ENCODE data around the gene TOGARAM2.

TOGARAM2 gene

DNA sequence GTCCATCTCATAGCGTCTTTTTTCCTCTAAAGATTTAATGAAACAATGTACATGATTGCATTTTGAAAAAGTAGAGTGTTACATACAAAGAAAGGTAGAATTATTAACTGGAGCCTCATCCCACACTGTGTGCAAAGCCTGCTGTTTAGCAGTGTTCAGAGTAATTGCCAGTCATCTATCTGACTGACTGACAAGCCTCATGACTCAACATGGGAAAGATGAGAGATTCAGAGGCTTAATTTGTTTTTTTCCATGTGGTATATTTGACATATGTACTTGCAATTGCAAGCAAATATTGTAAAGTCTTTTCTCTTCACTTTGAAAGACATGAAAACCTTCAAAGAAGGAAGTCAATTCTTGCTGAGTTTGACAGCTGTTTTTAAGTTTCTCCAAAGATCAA lies 78.5 kb downstream of the TOGARAM2 start:
- Mint-ChIP-seq H3K27ac (no peak overlapping the region), H3K4me1 (ENCODE audit: low read depth) (peaks cover 25% of the 10 kb centered on the region), H3K36me3 (ENCODE audit: low read depth) (no peaks in the 10 kb centered on the region), H3K27me3 (no peaks in the 10 kb centered on the region), H3K9me3 (no peaks in the 10 kb centered on the region), H3K4me3 (no peak overlapping the region)

- H3K9me3 Mint-ChIP-seq, result no peaks in the 10 kb centered on the region
Observed at GRCh38 chr2:29060441-29060840, 79.3 kb downstream of the TOGARAM2 start.

DNA sequence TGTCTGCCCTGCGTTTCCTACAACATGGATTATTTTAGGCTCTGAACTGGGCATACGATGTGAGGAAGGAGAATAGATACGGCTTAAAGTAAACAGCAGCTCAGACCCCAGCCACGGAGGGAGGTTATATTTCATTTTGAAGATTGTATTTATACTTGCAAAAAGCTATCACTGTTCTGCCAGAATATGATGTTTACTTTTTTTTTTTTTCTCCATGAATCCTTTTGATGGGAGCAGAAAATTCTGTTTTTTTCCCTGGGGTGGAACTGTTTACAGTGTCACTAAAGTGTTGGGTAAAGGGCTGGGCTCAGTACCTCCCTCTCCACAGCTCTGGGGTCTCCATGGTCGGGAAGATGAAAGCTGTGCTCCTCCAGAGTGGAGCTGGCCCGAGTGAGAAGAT lies 80.1 kb downstream of the TOGARAM2 start:
- no peak overlapping the region for H3K27ac Mint-ChIP-seq
- no peaks in the 10 kb centered on the region for H3K9me3 Mint-ChIP-seq
- no peak overlapping the region for H3K4me3 Mint-ChIP-seq
- peaks cover 25% of the 10 kb centered on the region for H3K4me1 Mint-ChIP-seq (ENCODE audit: low read depth)
- H3K36me3 Mint-ChIP-seq (ENCODE audit: low read depth), result no peaks in the 10 kb centered on the region
- H3K27me3 Mint-ChIP-seq, result no peaks in the 10 kb centered on the region

More at GRCh38 chr2:29060441-29060840, 79.3 kb downstream of the TOGARAM2 start:
- H3K27me3 Mint-ChIP-seq, result no peaks in the 10 kb centered on the region
- no peak overlapping the region for H3K4me3 Mint-ChIP-seq
- H3K36me3 Mint-ChIP-seq (ENCODE audit: low read depth), result no peaks in the 10 kb centered on the region
- H3K27ac Mint-ChIP-seq, result no peak overlapping the region
- H3K4me1 Mint-ChIP-seq (ENCODE audit: low read depth), result peaks cover 25% of the 10 kb centered on the region

DNA sequence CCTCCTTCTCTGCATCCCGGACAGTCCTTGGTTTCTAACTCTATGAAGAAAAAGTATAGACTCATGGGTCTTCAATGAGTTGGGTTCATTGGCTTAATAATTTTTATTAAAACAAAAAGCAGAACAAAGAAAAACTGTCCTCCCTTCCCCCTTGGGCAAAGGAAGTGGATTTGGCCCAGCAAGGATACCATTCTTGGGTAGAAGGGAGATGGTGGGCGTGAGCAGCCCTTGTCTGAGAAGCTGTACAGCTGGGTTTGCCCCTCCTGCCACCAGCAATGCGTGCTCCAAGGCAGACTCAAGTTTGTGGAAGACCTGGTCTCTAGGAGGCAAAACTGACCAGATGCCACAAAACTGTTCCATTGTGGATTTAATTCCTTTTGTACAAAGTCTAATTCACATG lies 80.5 kb downstream of the TOGARAM2 start:
- H3K4me1 Mint-ChIP-seq (ENCODE audit: low read depth), result peaks cover 22% of the 10 kb centered on the region

GRCh38 chr2:29062371-29062770 lies 81.3 kb downstream of the TOGARAM2 start:
- no peak overlapping the region for H3K27ac Mint-ChIP-seq
- H3K4me1 Mint-ChIP-seq (ENCODE audit: low read depth), result peaks cover 19% of the 10 kb centered on the region
- no peaks in the 10 kb centered on the region for H3K9me3 Mint-ChIP-seq
- no peaks in the 10 kb centered on the region for H3K36me3 Mint-ChIP-seq (ENCODE audit: low read depth)
- no peaks in the 10 kb centered on the region for H3K27me3 Mint-ChIP-seq
- H3K4me3 Mint-ChIP-seq, result no peak overlapping the region

More for the DNA sequence above, 80.5 kb downstream of the TOGARAM2 start:
- no peaks in the 10 kb centered on the region for H3K27me3 Mint-ChIP-seq
- no peaks in the 10 kb centered on the region for H3K9me3 Mint-ChIP-seq
- H3K27ac Mint-ChIP-seq, result no peak overlapping the region
- H3K36me3 Mint-ChIP-seq (ENCODE audit: low read depth), result no peaks in the 10 kb centered on the region
- no peak overlapping the region for H3K4me3 Mint-ChIP-seq

- Mint-ChIP-seq H3K27me3 (no peaks in the 10 kb centered on the region), H3K4me1 (ENCODE audit: low read depth) (peaks cover 19% of the 10 kb centered on the region), H3K36me3 (ENCODE audit: low read depth) (no peaks in the 10 kb centered on the region), H3K4me3 (no peak overlapping the region), H3K27ac (no peak overlapping the region), H3K9me3 (no peaks in the 10 kb centered on the region)
Observed at GRCh38 chr2:29063056-29063455, 82.0 kb downstream of the TOGARAM2 start.

DNA sequence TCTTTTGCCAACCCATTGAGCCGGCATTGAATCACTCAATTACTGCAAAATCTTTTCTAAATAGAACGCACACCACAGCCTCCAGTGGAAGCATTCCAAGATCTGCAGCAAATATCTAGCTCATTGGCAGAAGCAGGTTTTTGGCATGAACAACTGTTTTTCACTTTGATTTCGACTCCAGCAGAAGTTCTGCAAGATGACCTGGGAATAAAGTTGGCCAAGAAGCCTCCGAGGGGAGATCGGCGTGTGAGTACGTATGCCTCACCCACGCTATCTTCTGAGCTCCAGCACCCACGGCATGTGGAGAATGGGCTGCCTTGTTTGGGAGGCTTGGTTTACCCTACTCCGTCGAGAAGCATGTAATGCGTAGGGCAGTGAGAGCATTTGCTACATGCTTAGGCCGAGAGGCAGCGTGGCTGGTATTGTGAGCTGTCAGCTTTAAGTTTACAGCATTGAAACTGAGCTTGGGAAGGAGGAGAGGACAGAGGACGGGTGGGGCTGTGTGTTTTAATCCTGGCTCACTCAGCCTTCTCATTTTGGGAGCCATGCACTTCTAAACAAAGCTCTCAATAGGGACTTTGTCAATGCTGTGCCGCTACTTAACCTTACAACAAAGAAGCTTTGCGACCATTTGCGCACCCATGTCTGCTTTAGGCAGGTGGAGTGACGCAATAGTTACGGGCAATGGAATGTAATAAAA lies 82.7 kb downstream of the TOGARAM2 start:
- Mint-ChIP-seq H3K27ac (no peak overlapping the region), H3K4me3 (no peak overlapping the region), H3K27me3 (no peaks in the 10 kb centered on the region), H3K36me3 (ENCODE audit: low read depth) (no peaks in the 10 kb centered on the region), H3K9me3 (no peaks in the 10 kb centered on the region), H3K4me1 (ENCODE audit: low read depth) (peaks cover 17% of the 10 kb centered on the region)

- Mint-ChIP-seq H3K27ac (no peak overlapping the region), H3K4me3 (no peak overlapping the region), H3K27me3 (no peaks in the 10 kb centered on the region), H3K4me1 (ENCODE audit: low read depth) (peaks cover 12% of the 10 kb centered on the region), H3K36me3 (ENCODE audit: low read depth) (no peaks in the 10 kb centered on the region), H3K9me3 (no peaks in the 10 kb centered on the region)
Observed at GRCh38 chr2:29064346-29064715, 83.2 kb downstream of the TOGARAM2 start.

- Mint-ChIP-seq H3K27ac (no peak overlapping the region), H3K36me3 (ENCODE audit: low read depth) (no peaks in the 10 kb centered on the region)
Observed at GRCh38 chr2:29064746-29065067, 83.6 kb downstream of the TOGARAM2 start.

DNA sequence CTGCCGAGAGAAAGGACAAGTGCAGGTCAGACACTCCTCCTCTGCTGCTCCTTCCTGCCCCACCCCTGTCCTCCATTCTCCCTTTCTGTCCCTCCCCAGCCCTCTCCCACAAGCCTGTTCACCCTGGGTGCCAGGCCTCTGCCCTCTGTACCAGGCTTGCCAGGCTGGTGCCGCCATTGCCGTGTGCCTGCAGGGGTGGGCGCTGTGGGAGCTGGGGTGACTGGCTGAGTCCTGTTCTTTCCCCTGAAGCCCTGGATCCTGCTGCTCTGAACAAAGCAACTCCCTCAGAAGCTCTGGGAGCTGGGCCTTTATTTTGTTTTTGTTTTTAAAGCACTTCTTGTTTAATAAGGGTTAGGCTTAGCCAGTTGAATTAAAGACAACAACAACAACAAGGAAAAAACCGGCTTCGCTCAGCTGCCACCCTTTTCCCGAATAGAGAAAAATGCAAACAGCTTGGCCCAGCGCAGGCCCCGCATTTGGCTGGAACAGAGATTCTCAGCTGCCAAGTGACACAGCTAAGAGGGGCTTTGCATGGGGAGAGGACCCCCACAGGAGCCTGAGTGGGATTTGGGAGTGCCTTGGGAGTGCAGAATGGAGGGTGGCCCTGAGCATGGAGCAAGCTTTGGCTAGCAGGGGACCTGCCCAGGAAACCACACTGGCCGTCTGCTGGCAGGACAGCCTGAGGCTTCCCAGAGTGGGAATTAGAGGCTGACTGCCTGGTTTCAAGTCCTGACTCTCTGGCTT lies 84.1 kb downstream of the TOGARAM2 start:
- no peak overlapping the region for H3K27ac Mint-ChIP-seq
- H3K4me1 Mint-ChIP-seq (ENCODE audit: low read depth), result peaks cover 3% of the 10 kb centered on the region
- no peaks in the 10 kb centered on the region for H3K27me3 Mint-ChIP-seq
- H3K9me3 Mint-ChIP-seq, result no peaks in the 10 kb centered on the region
- no peaks in the 10 kb centered on the region for H3K36me3 Mint-ChIP-seq (ENCODE audit: low read depth)
- H3K4me3 Mint-ChIP-seq, result no peak overlapping the region

More at GRCh38 chr2:29064746-29065067, 83.6 kb downstream of the TOGARAM2 start:
- Mint-ChIP-seq H3K4me1 (ENCODE audit: low read depth) (peaks cover 8% of the 10 kb centered on the region), H3K9me3 (no peaks in the 10 kb centered on the region), H3K27me3 (no peaks in the 10 kb centered on the region), H3K4me3 (no peak overlapping the region)

DNA sequence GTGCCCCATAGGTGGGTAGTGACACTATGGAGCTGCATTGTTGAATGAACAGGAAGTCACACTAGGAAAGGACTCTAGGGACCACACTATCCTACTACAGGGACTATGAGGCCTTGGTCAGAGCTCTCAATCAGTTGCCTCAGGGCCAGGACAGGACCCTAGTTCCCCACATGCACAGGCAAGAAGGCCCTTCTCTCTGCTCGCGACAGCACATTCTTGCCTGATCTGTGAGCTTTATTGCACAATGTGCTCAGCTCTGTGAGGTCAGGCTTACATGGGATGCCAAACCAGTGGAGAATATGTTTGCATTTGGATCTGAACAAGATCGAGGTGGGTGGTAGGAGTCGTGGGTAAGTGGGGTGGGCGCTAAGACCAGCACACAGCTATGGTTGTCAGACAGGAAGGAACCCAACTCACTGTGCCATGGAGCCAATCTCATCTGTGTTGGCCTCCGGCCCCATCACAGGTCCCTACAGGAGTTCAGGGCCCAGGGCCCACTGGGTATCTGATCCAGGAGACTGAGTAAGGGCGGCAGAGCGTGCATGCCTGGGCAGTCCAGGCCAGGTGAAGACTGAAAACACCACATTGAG lies 85.3 kb downstream of the TOGARAM2 start:
- Mint-ChIP-seq H3K27ac (no peak overlapping the region), H3K36me3 (ENCODE audit: low read depth) (no peaks in the 10 kb centered on the region), H3K9me3 (no peaks in the 10 kb centered on the region), H3K4me3 (no peak overlapping the region), H3K4me1 (ENCODE audit: low read depth) (no peaks in the 10 kb centered on the region), H3K27me3 (no peaks in the 10 kb centered on the region)

DNA sequence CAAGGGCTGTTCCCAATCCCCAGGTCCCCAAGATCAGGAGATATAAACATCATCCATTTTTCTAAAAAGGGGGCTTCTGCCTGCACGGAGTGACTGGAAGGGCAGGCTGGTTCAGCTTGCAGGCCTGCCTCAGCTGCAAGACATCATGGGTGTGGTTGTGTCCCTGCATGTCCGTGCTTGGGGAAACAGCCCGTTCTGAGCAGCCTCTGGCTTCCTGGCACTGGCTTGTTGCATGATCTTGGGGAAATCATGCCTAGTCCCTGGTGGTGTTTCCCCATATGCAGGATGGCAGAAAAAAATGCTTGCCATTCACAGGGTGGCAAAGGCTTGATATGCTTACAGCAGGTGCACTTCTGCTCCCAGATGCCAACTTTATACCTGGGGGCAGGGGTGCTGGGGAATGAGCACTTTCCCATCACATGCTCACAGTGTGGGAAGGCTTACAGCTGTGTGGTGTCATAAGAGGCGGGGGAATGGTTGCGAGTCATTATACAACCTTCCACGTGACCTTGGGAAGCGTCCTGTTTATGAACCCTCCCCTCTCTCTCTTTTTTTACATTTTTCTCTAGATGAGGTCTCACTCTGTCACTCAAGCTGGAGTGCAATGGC lies 86.0 kb downstream of the TOGARAM2 start:
- Mint-ChIP-seq H3K4me1 (ENCODE audit: low read depth) (no peaks in the 10 kb centered on the region), H3K4me3 (no peak overlapping the region), H3K9me3 (no peaks in the 10 kb centered on the region), H3K27ac (no peak overlapping the region), H3K36me3 (ENCODE audit: low read depth) (no peaks in the 10 kb centered on the region), H3K27me3 (no peaks in the 10 kb centered on the region)

DNA sequence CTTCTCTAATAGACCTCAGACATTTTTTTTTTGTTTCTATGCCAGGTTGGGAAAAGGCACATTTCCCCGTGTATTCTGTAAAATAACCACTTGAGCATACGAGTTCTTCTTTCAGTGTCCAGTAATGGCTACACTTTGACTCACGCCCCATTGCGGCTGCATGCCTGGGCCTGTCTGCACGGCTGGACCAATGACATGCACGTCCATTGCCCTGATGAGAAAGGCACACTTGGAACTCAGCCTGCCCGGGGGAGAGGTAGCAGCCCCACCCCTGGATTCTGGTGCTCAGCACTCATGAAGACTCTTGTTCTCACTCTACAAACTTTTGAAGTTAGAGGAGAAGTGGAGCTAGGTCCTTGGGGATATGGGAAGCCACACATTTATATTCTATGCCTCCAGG lies 87.4 kb downstream of the TOGARAM2 start:
- Mint-ChIP-seq H3K36me3 (ENCODE audit: low read depth) (no peaks in the 10 kb centered on the region), H3K4me3 (no peak overlapping the region), H3K9me3 (no peaks in the 10 kb centered on the region), H3K4me1 (ENCODE audit: low read depth) (no peaks in the 10 kb centered on the region), H3K27me3 (no peaks in the 10 kb centered on the region), H3K27ac (no peak overlapping the region)

DNA sequence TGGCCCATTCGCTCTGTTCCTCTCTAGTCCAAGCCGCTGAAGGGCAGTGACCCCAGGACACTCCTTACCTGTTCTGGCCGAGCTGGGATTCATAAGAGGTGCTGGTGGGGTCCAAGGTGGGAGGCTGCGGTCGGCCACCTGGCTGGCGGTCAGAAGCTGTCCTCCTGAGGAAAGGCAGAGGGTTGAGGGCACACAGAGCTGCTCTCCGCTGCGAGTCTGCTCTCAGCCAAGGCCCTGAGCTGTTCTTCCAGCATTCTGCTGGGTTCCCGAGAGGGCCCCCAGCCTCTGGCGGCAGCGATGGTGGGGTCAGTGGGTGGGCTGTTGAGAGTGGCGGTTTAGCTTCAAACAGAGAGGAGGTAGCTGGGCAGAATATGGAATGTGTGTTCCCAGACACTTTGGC lies 89.4 kb downstream of the TOGARAM2 start:
- H3K36me3 Mint-ChIP-seq (ENCODE audit: low read depth), result no peaks in the 10 kb centered on the region
- no peaks in the 10 kb centered on the region for H3K27me3 Mint-ChIP-seq
- no peak overlapping the region for H3K27ac Mint-ChIP-seq
- H3K9me3 Mint-ChIP-seq, result no peaks in the 10 kb centered on the region
- H3K4me1 Mint-ChIP-seq (ENCODE audit: low read depth), result no peaks in the 10 kb centered on the region
- no peak overlapping the region for H3K4me3 Mint-ChIP-seq
